ENCODE measurements around the gene HOXD9. TPM values are rescaled to one million over a fixed set of nuclear protein-coding genes. Genes with fewer than 3 reads are reported as not detected.
A peak's percentile ranks its signal among the peaks of the same experiment; 100 is the strongest.

The HOXD9 gene
- total RNA-seq, 1 experiment from 2014 or later: not detected

DNA sequence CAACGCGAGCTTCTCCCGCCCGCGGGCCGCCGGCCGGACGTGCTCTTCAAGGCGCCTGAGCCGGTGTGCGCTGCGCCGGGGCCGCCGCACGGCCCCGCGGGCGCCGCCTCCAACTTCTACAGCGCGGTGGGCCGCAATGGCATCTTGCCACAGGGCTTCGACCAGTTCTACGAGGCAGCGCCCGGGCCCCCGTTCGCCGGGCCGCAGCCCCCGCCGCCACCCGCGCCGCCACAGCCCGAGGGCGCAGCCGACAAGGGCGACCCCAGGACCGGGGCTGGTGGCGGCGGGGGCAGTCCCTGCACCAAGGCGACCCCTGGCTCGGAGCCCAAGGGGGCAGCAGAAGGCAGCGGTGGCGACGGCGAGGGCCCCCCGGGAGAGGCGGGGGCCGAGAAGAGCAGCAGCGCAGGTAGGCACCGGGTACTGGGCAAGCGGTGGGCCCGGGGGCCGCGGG lies 14.8 kb upstream of the HOXD9 start:
- H3K9me3 ChIP-seq (ENCODE audit: control insufficient read depth, low read depth, low read length): no peaks in the 10 kb centered on the region
- no peak overlapping the region for H3T11ph ChIP-seq (ENCODE audit: low read length)
- no peaks in the 10 kb centered on the region; a peak in 2 of 7 replicates for H3K36me3 Mint-ChIP-seq (ENCODE audit: insufficient read depth in 1 of 3, low read depth in 3 of 3)
- H2AK5ac ChIP-seq (ENCODE audit: insufficient read length, low read length): no peak overlapping the region
- no peak overlapping the region for H4K5ac ChIP-seq (ENCODE audit: insufficient read length, low read depth, low read length)
- H4K91ac ChIP-seq (ENCODE audit: insufficient read length, low read depth, low read length): no peak overlapping the region
- no peak overlapping the region for H4K8ac ChIP-seq (replicated peaks; ENCODE audit: insufficient read length, low read depth, low read length)
- H2BK15ac ChIP-seq (ENCODE audit: low read depth, low read length): no peak overlapping the region
- no peak overlapping the region for H2BK120ac ChIP-seq (ENCODE audit: low read depth, low read length, poor library complexity, severe bottlenecking)
- no peaks in the 10 kb centered on the region for H3K4me1 ChIP-seq (ENCODE audit: insufficient read depth, low read length)
- H3K23ac ChIP-seq (ENCODE audit: insufficient read length, low read depth, low read length): no peak overlapping the region
- no peak overlapping the region for H3K4me3 Mint-ChIP-seq
- H2AFZ ChIP-seq (ENCODE audit: low read length): no peak overlapping the region
- H3K9me3 Mint-ChIP-seq: peaks cover 0 to 14% of the 10 kb centered on the region in 2 experiments
- no CpG with 5 or more reads among the region's 59 CpGs for WGBS (ENCODE audit: extremely low coverage, insufficient read length, low lambda C conversion rate)
- peaks cover 93% of the 10 kb centered on the region for H3K27me3 ChIP-seq (ENCODE audit: insufficient read depth, low read length)
- H3K27ac ChIP-seq (ENCODE audit: insufficient read length, low read depth, low read length): no peak overlapping the region
- no peaks in the 10 kb centered on the region for H3K79me2 ChIP-seq (ENCODE audit: insufficient read depth, low read length)
- H3K18ac ChIP-seq (ENCODE audit: insufficient read length, low read depth, low read length): no peak overlapping the region
- TF ChIP-seq, protein P1, sequence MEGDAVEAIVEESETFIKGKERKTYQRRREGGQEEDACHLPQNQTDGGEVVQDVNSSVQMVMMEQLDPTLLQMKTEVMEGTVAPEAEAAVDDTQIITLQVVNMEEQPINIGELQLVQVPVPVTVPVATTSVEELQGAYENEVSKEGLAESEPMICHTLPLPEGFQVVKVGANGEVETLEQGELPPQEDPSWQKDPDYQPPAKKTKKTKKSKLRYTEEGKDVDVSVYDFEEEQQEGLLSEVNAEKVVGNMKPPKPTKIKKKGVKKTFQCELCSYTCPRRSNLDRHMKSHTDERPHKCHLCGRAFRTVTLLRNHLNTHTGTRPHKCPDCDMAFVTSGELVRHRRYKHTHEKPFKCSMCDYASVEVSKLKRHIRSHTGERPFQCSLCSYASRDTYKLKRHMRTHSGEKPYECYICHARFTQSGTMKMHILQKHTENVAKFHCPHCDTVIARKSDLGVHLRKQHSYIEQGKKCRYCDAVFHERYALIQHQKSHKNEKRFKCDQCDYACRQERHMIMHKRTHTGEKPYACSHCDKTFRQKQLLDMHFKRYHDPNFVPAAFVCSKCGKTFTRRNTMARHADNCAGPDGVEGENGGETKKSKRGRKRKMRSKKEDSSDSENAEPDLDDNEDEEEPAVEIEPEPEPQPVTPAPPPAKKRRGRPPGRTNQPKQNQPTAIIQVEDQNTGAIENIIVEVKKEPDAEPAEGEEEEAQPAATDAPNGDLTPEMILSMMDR (conservative IDR thresholded peaks at IDR 0.05): no peak
- H3K14ac ChIP-seq (ENCODE audit: insufficient read depth, low read length): no peak overlapping the region
- H3K4ac ChIP-seq (ENCODE audit: low read depth, low read length): no peak overlapping the region
- DNase-seq: peak; percentile 26
- no peak overlapping the region for H3K56ac ChIP-seq (ENCODE audit: insufficient read length, low read depth, low read length)
- no peak overlapping the region for H3K4me2 ChIP-seq (ENCODE audit: insufficient read depth, insufficient read length, low read length)
- H3K27ac Mint-ChIP-seq: no peak overlapping the region
- no peaks in the 10 kb centered on the region for H3K79me1 ChIP-seq (ENCODE audit: insufficient read depth, low read depth, low read length, poor library complexity, severe bottlenecking)
- H3K23me2 ChIP-seq (ENCODE audit: insufficient read length, low read depth, low read length, poor library complexity, severe bottlenecking): no peaks in the 10 kb centered on the region
- H3K9ac ChIP-seq (ENCODE audit: extremely low read depth, insufficient read length, low read length): no peak overlapping the region
- H2BK5ac ChIP-seq (ENCODE audit: insufficient read length, low read length): no peak overlapping the region
- H3K27me3 Mint-ChIP-seq (ENCODE audit: low read depth): peaks cover 96% of the 10 kb centered on the region
- no peak overlapping the region for H2BK20ac ChIP-seq (ENCODE audit: low read depth, low read length, poor library complexity, severe bottlenecking)
- H4K20me1 ChIP-seq (ENCODE audit: control insufficient read depth, insufficient read depth, insufficient read length): no peaks in the 10 kb centered on the region
- peaks cover 14 to 40% of the 10 kb centered on the region in 2 experiments for H3K4me1 Mint-ChIP-seq
- no peak overlapping the region for H2BK12ac ChIP-seq (ENCODE audit: insufficient read length, low read depth, low read length)

All from H9 (cell line).